WTC11 (cell line): ENCODE results near the gene STH. TPM values are rescaled to one million over a fixed set of nuclear protein-coding genes. Genes with fewer than 3 reads are reported as not detected.

Experiments
- ATAC-seq: fragments of 200-7000 bp; cut with Tn5 transposase; 2 replicates; pipeline ENCODE4 v1.10.0; 2021; ENCODE audit warnings: mild to moderate bottlenecking, moderate library complexity
- CTCF ChIA-PET: fragments of 300-600 bp; sonication (Branson Sonifier 250); formaldehyde crosslinking; loops from one replicate; lab custom pipeline; 2021; ENCODE audit warnings: antibody characterized with exemption; lab: Charles Lee
- POLR2A ChIA-PET: fragments of 350-600 bp; sonication (Branson Sonifier 250); formaldehyde crosslinking; loops from one replicate; lab custom pipeline; 2021; ENCODE audit warnings: antibody characterized with exemption; lab: Charles Lee
- DNase-seq: peaks from one replicate; pipeline ENCODE4 v3.0.0; 2021; ENCODE audit warnings: low spot score
- H3K27ac Mint-ChIP-seq: 2 replicates; pipeline ENCODE4 v1.8.0; 2021; ENCODE audit warnings: mixed read lengths
- H3K27me3 Mint-ChIP-seq: 2 replicates; pipeline ENCODE4 v1.8.0; 2021; ENCODE audit warnings: low read depth, mild to moderate bottlenecking, moderate library complexity, mixed read lengths
- H3K36me3 Mint-ChIP-seq: 2 replicates; pipeline ENCODE4 v1.8.0; 2021; ENCODE audit warnings: mixed read lengths
- H3K4me1 Mint-ChIP-seq: 2 replicates; pipeline ENCODE4 v1.8.0; 2022; ENCODE audit warnings: mixed read lengths
- H3K4me3 Mint-ChIP-seq: 2 replicates; pipeline ENCODE4 v1.8.0; 2021; ENCODE audit warnings: mild to moderate bottlenecking, moderate library complexity, mixed read lengths
- H3K9me3 Mint-ChIP-seq: 2 replicates; pipeline ENCODE4 v1.8.0; 2021; ENCODE audit warnings: mixed read lengths
- CREM ChIP-seq: sonication (generic); formaldehyde crosslinking; IDR thresholded peaks from 2 replicates; pipeline ENCODE4 v1.8.1; 2022; ENCODE audit warnings: mild to moderate bottlenecking, missing genetic modification reagents, moderate library complexity
- ETV6 ChIP-seq: sonication (generic); formaldehyde crosslinking; IDR thresholded peaks from 2 replicates; pipeline ENCODE4 v1.8.1; 2022; ENCODE audit warnings: mild to moderate bottlenecking, missing genetic modification reagents
- FOXJ3 ChIP-seq: sonication (generic); formaldehyde crosslinking; IDR thresholded peaks from 2 replicates; pipeline ENCODE4 v1.9.0; 2021; ENCODE audit warnings: missing genetic modification reagents, mild to moderate bottlenecking, borderline replicate concordance
- FOXK1 ChIP-seq: sonication (generic); formaldehyde crosslinking; IDR thresholded peaks from 2 replicates; pipeline ENCODE4 v1.8.0; 2022; ENCODE audit warnings: mild to moderate bottlenecking, moderate library complexity, missing genetic modification reagents
- FOXP1 ChIP-seq: sonication (generic); formaldehyde crosslinking; IDR thresholded peaks from 2 replicates; pipeline ENCODE4 v1.8.0; 2022; ENCODE audit warnings: missing genetic modification reagents, mild to moderate bottlenecking, moderate library complexity, borderline replicate concordance
- GRHL2 ChIP-seq: fragments of 250-450 bp; sonication (Bioruptor Pico); IDR thresholded peaks from 2 replicates; pipeline ENCODE4 v1.8.0; 2022; ENCODE audit warnings: mild to moderate bottlenecking, moderate library complexity; ENCODE audit not compliant: insufficient replicate concordance, severe bottlenecking
- GTF2I ChIP-seq: fragments of 250-450 bp; sonication (Bioruptor Pico); conservative IDR thresholded peaks from 2 replicates; pipeline ENCODE4 v1.4.0; 2021; ENCODE audit warnings: mild to moderate bottlenecking
- MXD4 ChIP-seq: fragments of 250-450 bp; sonication (Bioruptor Pico); IDR thresholded peaks from 2 replicates; pipeline ENCODE4 v1.8.0; 2021; ENCODE audit warnings: mild to moderate bottlenecking, moderate library complexity, borderline replicate concordance
- MYBL2 ChIP-seq: sonication (generic); formaldehyde crosslinking; IDR thresholded peaks from 2 replicates; pipeline ENCODE4 v1.8.1; 2023; ENCODE audit warnings: mild to moderate bottlenecking, moderate library complexity, missing genetic modification reagents
- NFE2L1 ChIP-seq: sonication (generic); formaldehyde crosslinking; IDR thresholded peaks from 2 replicates; pipeline ENCODE4 v1.8.1; 2023; ENCODE audit warnings: missing genetic modification reagents
- NR2C2 ChIP-seq: sonication (generic); formaldehyde crosslinking; IDR thresholded peaks from 2 replicates; pipeline ENCODE4 v1.8.0; 2022; ENCODE audit warnings: mild to moderate bottlenecking, missing genetic modification reagents
- PRRX2 ChIP-seq: fragments of 250-450 bp; sonication (Bioruptor Pico); IDR thresholded peaks from 2 replicates; pipeline ENCODE4 v1.8.0; 2021; ENCODE audit warnings: mild to moderate bottlenecking
- SMAD4 ChIP-seq: sonication (generic); formaldehyde crosslinking; IDR thresholded peaks from 2 replicates; pipeline ENCODE4 v1.8.0; 2022; ENCODE audit warnings: mild to moderate bottlenecking, missing genetic modification reagents
- STAT6 ChIP-seq: sonication (generic); formaldehyde crosslinking; conservative IDR thresholded peaks from 2 replicates; pipeline ENCODE4 v1.8.1; 2023; ENCODE audit warnings: mild to moderate bottlenecking, low read depth, missing genetic modification reagents, moderate library complexity
- TEAD4 ChIP-seq: sonication (generic); formaldehyde crosslinking; IDR thresholded peaks from 2 replicates; pipeline ENCODE4 v1.8.0; 2022; ENCODE audit warnings: mild to moderate bottlenecking, missing genetic modification reagents
- TP53 ChIP-seq: sonication (generic); formaldehyde crosslinking; IDR thresholded peaks from 2 replicates; pipeline ENCODE4 v1.8.1; 2023; ENCODE audit warnings: mild to moderate bottlenecking, missing genetic modification reagents
- USF1 ChIP-seq: sonication (generic); formaldehyde crosslinking; IDR thresholded peaks from 2 replicates; pipeline ENCODE4 v1.8.0; 2022; ENCODE audit warnings: mild to moderate bottlenecking, missing genetic modification reagents
- ZBTB21 ChIP-seq: sonication (generic); formaldehyde crosslinking; IDR thresholded peaks from 2 replicates; pipeline ENCODE4 v1.8.1; 2023; ENCODE audit warnings: mild to moderate bottlenecking, missing genetic modification reagents, borderline replicate concordance
- ZBTB43 ChIP-seq: sonication (generic); formaldehyde crosslinking; IDR thresholded peaks from 2 replicates; pipeline ENCODE4 v1.8.1; 2023; ENCODE audit warnings: mild to moderate bottlenecking, missing genetic modification reagents
- ZNF121 ChIP-seq: sonication (generic); formaldehyde crosslinking; IDR thresholded peaks from 2 replicates; pipeline ENCODE4 v1.8.0; 2023; ENCODE audit warnings: missing genetic modification reagents
- ZNF219 ChIP-seq: sonication (generic); formaldehyde crosslinking; IDR thresholded peaks from 2 replicates; pipeline ENCODE4 v1.8.0; 2023; ENCODE audit warnings: missing genetic modification reagents, mild to moderate bottlenecking, borderline replicate concordance
- ZNF263 ChIP-seq: sonication (generic); formaldehyde crosslinking; IDR thresholded peaks from 2 replicates; pipeline ENCODE4 v1.8.1; 2022; ENCODE audit warnings: low read depth, mild to moderate bottlenecking, moderate library complexity, missing genetic modification reagents
- ZNF423 ChIP-seq: fragments of 250-450 bp; sonication (Bioruptor Pico); IDR thresholded peaks from 2 replicates; pipeline ENCODE4 v2.1.2; 2022; ENCODE audit warnings: mild to moderate bottlenecking, moderate library complexity
- total RNA-seq: library from RNA; stranded (reverse); gene quantifications from 3 replicates; pipeline ENCODE4 v1.2.3, GENCODE V29; 2021
- TF ChIP-seq, protein P1 (sequence below): fragments of 200-600 bp; IDR thresholded peaks from 2 replicates; pipeline ENCODE4 v1.8.0; 2022; ENCODE audit warnings: antibody characterized with exemption
- TF ChIP-seq, protein P2 (sequence below): sonication (generic); formaldehyde crosslinking; IDR thresholded peaks from 2 replicates; pipeline ENCODE4 v1.8.1; 2022; ENCODE audit warnings: low read depth, missing genetic modification reagents, borderline replicate concordance

STH gene
- total RNA-seq, 1 experiment from 2014 or later = not detected

DNA sequence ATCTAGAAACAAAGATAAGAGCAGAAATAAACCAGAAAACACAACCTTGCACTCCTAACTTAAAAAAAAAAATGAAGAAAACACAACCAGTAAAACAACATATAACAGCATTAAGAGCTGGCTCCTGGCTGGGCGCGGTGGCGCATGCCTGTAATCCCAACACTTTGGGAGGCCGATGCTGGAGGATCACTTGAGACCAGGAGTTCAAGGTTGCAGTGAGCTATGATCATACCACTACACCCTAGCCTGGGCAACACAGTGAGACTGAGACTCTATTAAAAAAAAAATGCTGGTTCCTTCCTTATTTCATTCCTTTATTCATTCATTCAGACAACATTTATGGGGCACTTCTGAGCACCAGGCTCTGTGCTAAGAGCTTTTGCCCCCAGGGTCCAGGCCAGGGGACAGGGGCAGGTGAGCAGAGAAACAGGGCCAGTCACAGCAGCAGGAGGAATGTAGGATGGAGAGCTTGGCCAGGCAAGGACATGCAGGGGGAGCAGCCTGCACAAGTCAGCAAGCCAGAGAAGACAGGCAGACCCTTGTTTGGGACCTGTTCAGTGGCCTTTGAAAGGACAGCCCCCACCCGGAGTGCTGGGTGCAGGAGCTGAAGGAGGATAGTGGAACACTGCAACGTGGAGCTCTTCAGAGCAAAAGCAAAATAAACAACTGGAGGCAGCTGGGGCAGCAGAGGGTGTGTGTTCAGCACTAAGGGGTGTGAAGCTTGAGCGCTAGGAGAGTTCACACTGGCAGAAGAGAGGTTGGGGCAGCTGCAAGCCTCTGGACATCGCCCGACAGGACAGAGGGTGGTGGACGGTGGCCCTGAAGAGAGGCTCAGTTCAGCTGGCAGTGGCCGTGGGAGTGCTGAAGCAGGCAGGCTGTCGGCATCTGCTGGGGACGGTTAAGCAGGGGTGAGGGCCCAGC is 2.6 kb downstream of the STH start:
- no peak for TF ChIP-seq CREM
- TF ChIP-seq SMAD4 = no peak
- TF ChIP-seq MYBL2 = no peak
- TF ChIP-seq ZNF219 (CRISPR knock-in tag) = no peak
- no peak for TF ChIP-seq NR2C2
- no peak for TF ChIP-seq NFE2L1 (CRISPR knock-in tag)
- TF ChIP-seq GRHL2 (CRISPR knock-in tag) = no peak
- TF ChIP-seq ZBTB43 (CRISPR knock-in tag) = no peak
- no peak for TF ChIP-seq ETV6
- no peak for TF ChIP-seq FOXJ3 (CRISPR knock-in tag)
- TF ChIP-seq FOXK1 (CRISPR knock-in tag) = no peak
- TF ChIP-seq TEAD4 = no peak
- Mint-ChIP-seq H3K27ac (no peak overlapping the region), H3K36me3 (no peaks in the 10 kb centered on the region), H3K27me3 (no peaks in the 10 kb centered on the region; the same call in 1 of the 2 replicates), H3K9me3 (peaks cover 11% of the 10 kb centered on the region), H3K4me1 (no peaks in the 10 kb centered on the region), H3K4me3 (no peak overlapping the region)
- DNase-seq (no peak), ATAC-seq (no peak)
- POLR2A ChIA-PET = no interaction called here
- CTCF ChIA-PET = interaction anchor here (0.7 to 4.1 kb wide), 10 partner anchors 8 to 211 kb away, joined by 3 to 20 read pairs (median 5); partner anchors contain the start of gene KANSL1

- no peak overlapping the region for H3K27ac Mint-ChIP-seq
- H3K36me3 Mint-ChIP-seq = no peaks in the 10 kb centered on the region
- H3K4me3 Mint-ChIP-seq = no peak overlapping the region
- peak; percentile 82 for DNase-seq
- peaks cover 11% of the 10 kb centered on the region for H3K9me3 Mint-ChIP-seq
- ChIA-PET CTCF (interaction anchor here (0.7 to 4.1 kb wide), 11 partner anchors 8 to 211 kb away, joined by 3 to 20 read pairs (median 6); partner anchors contain the start of gene KANSL1), POLR2A (no interaction called here)
- no peaks in the 10 kb centered on the region for H3K4me1 Mint-ChIP-seq
- ATAC-seq = peak; percentile 94
- no peaks in the 10 kb centered on the region; the same call in 1 of the 2 replicates for H3K27me3 Mint-ChIP-seq
- TF ChIP-seq ZNF121 (CRISPR knock-in tag) (peak; percentile 99), ZBTB43 (CRISPR knock-in tag) (no peak), STAT6 (CRISPR knock-in tag) (no peak), ZNF423 (CRISPR knock-in tag) (no peak), USF1 (CRISPR knock-in tag) (no peak), ZNF263 (CRISPR knock-in tag) (no peak), TP53 (CRISPR knock-in tag) (no peak), ZNF219 (CRISPR knock-in tag) (no peak), FOXP1 (CRISPR knock-in tag) (peak; percentile 61; the same call in 1 of the 2 replicates), ZBTB21 (CRISPR knock-in tag) (no peak), MXD4 (CRISPR knock-in tag) (no peak), PRRX2 (CRISPR knock-in tag) (no peak), GTF2I (CRISPR knock-in tag) (peak; percentile 75; the same call in 1 of the 2 replicates)
- TF ChIP-seq, protein P1, sequence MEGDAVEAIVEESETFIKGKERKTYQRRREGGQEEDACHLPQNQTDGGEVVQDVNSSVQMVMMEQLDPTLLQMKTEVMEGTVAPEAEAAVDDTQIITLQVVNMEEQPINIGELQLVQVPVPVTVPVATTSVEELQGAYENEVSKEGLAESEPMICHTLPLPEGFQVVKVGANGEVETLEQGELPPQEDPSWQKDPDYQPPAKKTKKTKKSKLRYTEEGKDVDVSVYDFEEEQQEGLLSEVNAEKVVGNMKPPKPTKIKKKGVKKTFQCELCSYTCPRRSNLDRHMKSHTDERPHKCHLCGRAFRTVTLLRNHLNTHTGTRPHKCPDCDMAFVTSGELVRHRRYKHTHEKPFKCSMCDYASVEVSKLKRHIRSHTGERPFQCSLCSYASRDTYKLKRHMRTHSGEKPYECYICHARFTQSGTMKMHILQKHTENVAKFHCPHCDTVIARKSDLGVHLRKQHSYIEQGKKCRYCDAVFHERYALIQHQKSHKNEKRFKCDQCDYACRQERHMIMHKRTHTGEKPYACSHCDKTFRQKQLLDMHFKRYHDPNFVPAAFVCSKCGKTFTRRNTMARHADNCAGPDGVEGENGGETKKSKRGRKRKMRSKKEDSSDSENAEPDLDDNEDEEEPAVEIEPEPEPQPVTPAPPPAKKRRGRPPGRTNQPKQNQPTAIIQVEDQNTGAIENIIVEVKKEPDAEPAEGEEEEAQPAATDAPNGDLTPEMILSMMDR = peak; percentile 98
- TF ChIP-seq, protein P2, sequence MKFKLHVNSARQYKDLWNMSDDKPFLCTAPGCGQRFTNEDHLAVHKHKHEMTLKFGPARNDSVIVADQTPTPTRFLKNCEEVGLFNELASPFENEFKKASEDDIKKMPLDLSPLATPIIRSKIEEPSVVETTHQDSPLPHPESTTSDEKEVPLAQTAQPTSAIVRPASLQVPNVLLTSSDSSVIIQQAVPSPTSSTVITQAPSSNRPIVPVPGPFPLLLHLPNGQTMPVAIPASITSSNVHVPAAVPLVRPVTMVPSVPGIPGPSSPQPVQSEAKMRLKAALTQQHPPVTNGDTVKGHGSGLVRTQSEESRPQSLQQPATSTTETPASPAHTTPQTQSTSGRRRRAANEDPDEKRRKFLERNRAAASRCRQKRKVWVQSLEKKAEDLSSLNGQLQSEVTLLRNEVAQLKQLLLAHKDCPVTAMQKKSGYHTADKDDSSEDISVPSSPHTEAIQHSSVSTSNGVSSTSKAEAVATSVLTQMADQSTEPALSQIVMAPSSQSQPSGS = no peak
Measured at GRCh38 chr17:46002311-46002972, 3.4 kb downstream of the STH start.
